AG04450 (cell line): ENCODE results near the gene HAPSTR1. TPM values are rescaled to one million over a fixed set of nuclear protein-coding genes. Genes with fewer than 3 reads are reported as not detected.
A peak's percentile ranks its signal among the peaks of the same experiment; 100 is the strongest.

ENCODE experiments used
- CTCF ChIA-PET: fragments of 300-600, 350-600 bp; formaldehyde crosslinking; extraction: SDS; loops from one replicate; lab custom pipeline; 2022; ENCODE audit warnings: antibody characterized with exemption, inconsistent platforms; lab: Charles Lee
- POLR2A ChIA-PET: fragments of 350-600 bp; formaldehyde crosslinking; extraction: SDS; loops from one replicate; lab custom pipeline; 2021; ENCODE audit warnings: antibody characterized with exemption, inconsistent platforms; lab: Yijun Ruan, JAX
- DNase-seq: peaks from one replicate; pipeline ENCODE4 v3.0.0-alpha.2; 2011; ENCODE audit warnings: low read depth, low spot score
- H3K27ac ChIP-seq: one replicate; pipeline ENCODE4 v1.5.1; 2012; ENCODE audit warnings: low read depth, low read length, control low read depth
- H3K27me3 ChIP-seq: one replicate; pipeline ENCODE4 v1.6.0; 2012; ENCODE audit warnings: low read length; ENCODE audit not compliant: control insufficient read depth, insufficient read depth
- H3K4me3 ChIP-seq: 2 replicates; pipeline ENCODE4 v1.5.1; 2011; ENCODE audit warnings: mild to moderate bottlenecking, low read depth, low read length, control low read depth
- H3K9me3 ChIP-seq: 2 replicates; pipeline ENCODE4 v1.5.1; 2012; ENCODE audit warnings: low read length; ENCODE audit not compliant: control insufficient read depth, insufficient read depth
- polyA plus RNA-seq: library from polyadenylated mRNA; depleted of rRNA; stranded (reverse); fragments of >200 nt; gene quantifications from 2 replicates; pipeline ENCODE4 v1.2.3, GENCODE V29; 2011
- TF ChIP-seq, protein P1 (sequence below): IDR thresholded peaks from 2 replicates; pipeline ENCODE4 v1.5.1; 2011; ENCODE audit warnings: low read depth, low read length, control low read depth, inconsistent platforms

HAPSTR1 gene
- polyA plus RNA-seq, 1 experiment = 40.3 TPM

DNA sequence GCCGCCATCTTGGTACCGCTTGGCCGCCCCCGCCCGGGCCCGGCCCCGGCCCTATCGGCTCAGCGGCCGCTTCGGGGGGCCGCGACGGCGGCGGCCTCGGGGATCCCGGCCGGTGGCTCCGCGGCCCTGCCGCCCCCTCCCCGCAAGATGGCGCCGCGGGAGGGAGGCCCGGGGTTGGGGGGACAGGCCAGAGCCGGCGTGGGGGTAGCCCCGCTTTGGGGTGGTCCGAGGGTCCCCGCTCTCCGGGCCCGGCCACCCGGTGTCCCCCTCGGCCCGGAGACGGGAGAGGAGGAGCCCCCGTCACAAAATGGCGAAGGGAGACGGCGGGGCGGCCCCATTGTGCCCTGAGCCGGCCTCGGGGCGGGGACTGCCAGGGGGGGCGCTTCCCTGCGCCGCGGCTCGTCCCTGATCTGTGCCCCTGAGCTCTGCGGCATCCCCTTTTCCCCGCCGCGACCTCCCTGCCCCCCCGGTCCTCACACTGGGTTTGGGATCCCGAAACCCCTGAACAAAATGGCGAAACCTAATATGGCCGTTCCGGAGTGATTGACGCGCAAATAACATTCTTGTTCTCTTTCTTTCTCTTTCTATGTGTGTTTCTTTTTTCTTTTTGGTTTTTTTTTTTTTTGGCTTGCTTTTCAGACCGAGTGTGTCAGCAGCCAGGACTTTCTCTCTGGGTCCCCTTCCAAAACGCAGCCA, 986 bp downstream of the HAPSTR1 start:
- DNase-seq = no peak
- H3K27ac ChIP-seq = peak overlapping the region; percentile 61
- CTCF ChIA-PET = interaction anchor here (0.5 to 1.3 kb wide), 2 partner anchors 28 to 43 kb away, joined by 3 to 6 read pairs; no protein-coding TSS in a partner anchor
- TF ChIP-seq, protein P1, sequence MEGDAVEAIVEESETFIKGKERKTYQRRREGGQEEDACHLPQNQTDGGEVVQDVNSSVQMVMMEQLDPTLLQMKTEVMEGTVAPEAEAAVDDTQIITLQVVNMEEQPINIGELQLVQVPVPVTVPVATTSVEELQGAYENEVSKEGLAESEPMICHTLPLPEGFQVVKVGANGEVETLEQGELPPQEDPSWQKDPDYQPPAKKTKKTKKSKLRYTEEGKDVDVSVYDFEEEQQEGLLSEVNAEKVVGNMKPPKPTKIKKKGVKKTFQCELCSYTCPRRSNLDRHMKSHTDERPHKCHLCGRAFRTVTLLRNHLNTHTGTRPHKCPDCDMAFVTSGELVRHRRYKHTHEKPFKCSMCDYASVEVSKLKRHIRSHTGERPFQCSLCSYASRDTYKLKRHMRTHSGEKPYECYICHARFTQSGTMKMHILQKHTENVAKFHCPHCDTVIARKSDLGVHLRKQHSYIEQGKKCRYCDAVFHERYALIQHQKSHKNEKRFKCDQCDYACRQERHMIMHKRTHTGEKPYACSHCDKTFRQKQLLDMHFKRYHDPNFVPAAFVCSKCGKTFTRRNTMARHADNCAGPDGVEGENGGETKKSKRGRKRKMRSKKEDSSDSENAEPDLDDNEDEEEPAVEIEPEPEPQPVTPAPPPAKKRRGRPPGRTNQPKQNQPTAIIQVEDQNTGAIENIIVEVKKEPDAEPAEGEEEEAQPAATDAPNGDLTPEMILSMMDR = no peak
- no peaks in the 10 kb centered on the region; the same call in 1 of the 2 replicates for H3K9me3 ChIP-seq
- no peaks in the 10 kb centered on the region for H3K27me3 ChIP-seq
- POLR2A ChIA-PET = interaction anchor here (0.6 to 2.5 kb wide), 11 partner anchors 8 to 208 kb away, joined by 3 to 36 read pairs (median 8); no protein-coding TSS in a partner anchor
- H3K4me3 ChIP-seq = peak overlapping the region; percentile 96

DNA sequence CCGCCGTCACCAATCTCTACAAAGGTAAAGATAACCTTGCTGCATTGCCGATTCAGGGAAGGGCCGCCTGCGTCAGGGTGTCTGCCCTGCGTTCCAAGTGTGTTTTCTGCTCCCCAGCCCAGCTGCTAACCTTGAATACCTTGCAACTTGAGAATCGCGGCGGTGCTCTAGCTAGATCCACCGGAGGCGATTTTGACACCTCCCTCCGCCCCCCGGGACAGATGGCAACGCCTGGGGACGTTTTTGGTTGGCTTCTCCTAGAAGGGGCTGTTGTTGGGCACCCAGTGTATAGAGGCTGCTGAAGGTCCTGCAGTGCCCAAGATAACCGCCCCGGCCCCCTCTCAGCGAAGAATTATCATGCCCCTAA, 1.5 kb downstream of the HAPSTR1 start:
- no peaks in the 10 kb centered on the region for H3K27me3 ChIP-seq
- H3K4me3 ChIP-seq = peak overlapping the region; percentile 96
- ChIA-PET CTCF (interaction anchor here (0.5 kb wide), 1 partner anchor 29 kb away, joined by 6 read pairs; no protein-coding TSS in a partner anchor), POLR2A (interaction anchor here (0.6 to 2.5 kb wide), 5 partner anchors 9 to 45 kb away, joined by 3 to 24 read pairs (median 8); no protein-coding TSS in a partner anchor)
- peak overlapping the region; percentile 31 for H3K27ac ChIP-seq
- DNase-seq = no peak
- TF ChIP-seq, protein P1 = no peak
- H3K9me3 ChIP-seq = no peaks in the 10 kb centered on the region; the same call in 1 of the 2 replicates

DNA sequence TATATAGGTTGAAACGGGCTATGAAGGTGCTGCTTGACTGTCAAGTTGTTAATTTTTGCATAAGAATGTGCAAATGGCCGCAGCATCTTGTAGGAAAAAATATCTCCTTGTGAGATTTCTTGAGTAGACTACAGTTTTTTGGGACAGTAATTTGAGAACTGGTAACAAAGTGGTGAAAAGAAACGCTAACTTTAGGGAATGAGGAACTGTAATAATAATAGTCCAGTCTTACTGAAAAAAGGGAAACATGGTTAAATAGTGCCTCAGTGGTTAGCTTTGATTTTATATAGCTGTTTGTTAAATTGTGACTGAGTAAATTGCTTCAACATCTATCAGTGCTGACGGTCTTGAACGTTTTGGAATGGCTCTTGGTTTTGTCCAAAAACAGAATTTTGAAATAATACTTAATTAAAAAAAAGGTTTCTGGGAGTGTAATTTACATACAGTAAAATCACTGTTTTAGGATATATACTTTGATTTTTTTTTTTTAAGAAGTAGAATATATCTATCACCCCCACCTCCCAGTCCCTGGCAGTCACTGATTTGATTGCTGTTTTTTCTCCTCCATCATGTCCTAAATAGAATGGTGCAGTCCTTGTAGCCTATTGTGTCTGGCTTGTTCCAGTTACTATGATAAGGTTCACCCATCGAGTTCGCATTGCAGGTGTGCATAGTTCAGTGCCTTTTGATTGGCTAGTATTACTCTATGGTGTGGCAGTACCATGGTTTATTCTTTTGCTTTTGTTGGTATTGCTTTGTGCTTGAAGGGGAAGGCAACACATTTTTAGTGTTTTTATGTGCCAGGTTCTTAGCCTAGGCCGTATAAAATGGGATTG, 2.8 kb downstream of the HAPSTR1 start:
- Histone ChIP-seq H3K4me3 (peak overlapping the region; percentile 96), H3K9me3 (no peaks in the 10 kb centered on the region; the same call in 1 of the 2 replicates), H3K27ac (no peak overlapping the region), H3K27me3 (no peaks in the 10 kb centered on the region)
- no peak for DNase-seq
- TF ChIP-seq, protein P1 = no peak
- ChIA-PET POLR2A (interaction anchor here (1.0 kb wide), 1 partner anchor 47 kb away, joined by 10 read pairs; no protein-coding TSS in a partner anchor), CTCF (no interaction called here)

DNA sequence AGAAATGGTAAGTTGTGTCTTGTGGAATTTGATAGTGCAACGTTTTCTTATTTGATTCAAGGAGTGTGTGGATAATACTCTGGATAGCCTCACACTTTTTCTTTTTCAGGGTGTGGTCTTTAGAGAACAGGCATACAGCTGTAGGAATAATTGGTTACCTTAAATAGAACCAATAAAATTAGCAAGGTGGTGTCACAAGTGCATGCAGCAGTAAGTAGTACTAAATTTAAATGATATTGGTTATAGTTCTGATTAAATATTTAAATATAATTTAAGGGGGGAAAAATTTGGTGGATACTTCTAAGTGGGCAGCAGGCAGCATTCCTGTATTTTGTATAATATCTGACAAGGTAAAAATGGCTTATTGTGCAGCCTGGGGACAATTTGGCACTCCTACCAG, 3.7 kb downstream of the HAPSTR1 start:
- POLR2A ChIA-PET = interaction anchor here (0.7 kb wide), 1 partner anchor 25 kb away, joined by 4 read pairs; no protein-coding TSS in a partner anchor
- H3K27me3 ChIP-seq = no peaks in the 10 kb centered on the region
- H3K4me3 ChIP-seq = peak overlapping the region; percentile 96
- CTCF ChIA-PET = no interaction called here
- H3K9me3 ChIP-seq = no peaks in the 10 kb centered on the region; the same call in 1 of the 2 replicates
- TF ChIP-seq, protein P1 = no peak
- no peak for DNase-seq
- no peak overlapping the region for H3K27ac ChIP-seq
